Stimulated activated CD4-positive, alpha-beta T cell treated with anti-CD3 and anti-CD28 coated beads, Interleukin-2, amount 100 ng/mL, for 4 hours (primary cell): Measurements from ENCODE around the gene SPINK8.
"Not testable (repeated sequence)": the region's sequence is repeated elsewhere in the genome, so short reads cannot be mapped to it uniquely, and the experiment has no call there.

Experiments
- DNase-seq: peaks from one replicate; pipeline ENCODE4 v3.0.0-alpha.2; 2020; ENCODE audit warnings: low read depth

Gene SPINK8

GRCh38 chr3:48276911-48277641, 56.4 kb downstream of the SPINK8 start:
- no peak for DNase-seq

- no peak for DNase-seq
Measured at GRCh38 chr3:48275287-48276027, 58.0 kb downstream of the SPINK8 start.

- no peak for DNase-seq
Measured at GRCh38 chr3:48274452-48274851, 59.0 kb downstream of the SPINK8 start.

- DNase-seq: peak; percentile 39
Measured at GRCh38 chr3:48273594-48274211, 59.8 kb downstream of the SPINK8 start.

GRCh38 chr3:48271763-48272498, 61.5 kb downstream of the SPINK8 start:
- DNase-seq: no peak

GRCh38 chr3:48271223-48271622, 62.2 kb downstream of the SPINK8 start:
- not testable (repeated sequence) for DNase-seq

DNA sequence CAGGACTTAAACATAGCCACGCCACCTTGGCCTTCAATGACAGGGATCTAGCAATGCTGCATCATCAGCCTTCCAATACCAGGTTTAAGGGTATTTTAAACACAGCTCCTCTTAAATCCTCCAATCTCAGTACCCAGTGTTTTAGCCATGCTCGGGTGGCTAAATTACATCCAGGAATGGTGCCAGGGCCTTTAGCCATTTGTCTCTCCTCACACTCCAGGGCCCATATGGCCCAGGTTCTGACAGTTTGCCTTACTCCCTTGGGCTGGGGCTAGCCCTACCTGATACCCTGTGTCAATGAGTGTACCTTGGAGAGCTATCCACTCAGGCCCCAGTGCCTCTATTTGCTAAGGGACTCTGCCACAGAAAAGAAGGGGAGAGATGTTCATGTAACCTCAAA, 63.2 kb downstream of the SPINK8 start:
- DNase-seq: no peak

GRCh38 chr3:48269592-48269991, 63.9 kb downstream of the SPINK8 start:
- DNase-seq: no peak

- DNase-seq: peak; percentile 71
Measured at GRCh38 chr3:48268936-48269561, 64.4 kb downstream of the SPINK8 start.

GRCh38 chr3:48268381-48268935, 65.0 kb downstream of the SPINK8 start:
- DNase-seq: peak; percentile 91

GRCh38 chr3:48267782-48268181, 65.7 kb downstream of the SPINK8 start:
- DNase-seq: no peak

DNA sequence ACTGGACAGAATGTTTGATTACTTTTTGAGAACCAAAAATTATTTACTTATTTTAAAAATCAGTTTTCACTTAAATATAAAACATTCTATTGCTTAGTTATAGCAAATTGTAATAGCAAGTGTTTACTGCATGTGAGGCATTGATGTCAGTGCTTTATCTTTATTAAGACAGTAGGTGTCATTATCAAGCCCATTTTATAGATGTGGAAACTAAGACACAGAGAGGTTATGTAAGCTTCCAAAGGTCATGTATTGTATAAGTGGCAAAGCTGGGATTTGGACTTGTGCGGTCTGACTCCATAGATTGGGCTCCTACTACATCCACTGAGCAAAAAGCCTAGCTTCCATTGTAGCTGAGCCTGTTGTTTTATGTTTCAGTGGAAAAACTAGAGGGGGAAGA, 74.9 kb downstream of the SPINK8 start:
- DNase-seq: no peak
